HCT116 (cell line): ENCODE results near the gene PTP4A2. TPM values are rescaled to one million over a fixed set of nuclear protein-coding genes. Genes with fewer than 3 reads are reported as not detected.
A peak's percentile ranks its signal among the peaks of the same experiment; 100 is the strongest.

Source experiments
- ATAC-seq: fragments of 200-7000 bp; cut with Tn5 transposase; 2 replicates; pipeline ENCODE4 v1.9.1; 2020; ENCODE audit warnings: mild to moderate bottlenecking, moderate library complexity
- BruUV-seq: library from RNA; stranded (reverse); fragments of 400-500 nt; replicated peaks from 2 replicates; lab custom pipeline; 2021; lab: Mats Ljungman, UMichigan
- CTCF ChIA-PET: fragments of 300-600 bp; sonication (Branson Sonifier 250); formaldehyde crosslinking; loops from one replicate; lab custom pipeline; 2021; ENCODE audit warnings: antibody characterized with exemption; lab: Charles Lee
- POLR2A ChIA-PET: fragments of 300-600, 350-600 bp; sonication (Branson Sonifier 250); formaldehyde crosslinking; loops from one replicate; lab custom pipeline; 2021; ENCODE audit warnings: antibody characterized with exemption; lab: Charles Lee
- RAD21 ChIA-PET, 2 experiments: fragments of 300-600 bp; sonication (Branson Sonifier 250); formaldehyde crosslinking; loops; one replicate each; lab custom pipeline; 2023; ENCODE audit warnings: low total read pairs in 2 of 2; ENCODE audit not compliant: uncharacterized antibody in 2 of 2, unreplicated experiment in 2 of 2, low non-redundant PET in 1 of 2; lab: Charles Lee
- DNase-seq: peaks from one replicate; pipeline ENCODE4 v3.0.0-alpha.2; 2010; ENCODE audit warnings: low read depth, low spot score
- H2AFZ ChIP-seq: fragments of 200-600 bp; shearing (Covaris generic), sonication (generic); 2 replicates; pipeline ENCODE4 v1.6.1; 2017; ENCODE audit warnings: low read depth, mixed run types, mixed read lengths, antibody characterized with exemption, low read length; ENCODE audit not compliant: poor library complexity, severe bottlenecking
- H3K27ac ChIP-seq: 2 replicates; pipeline ENCODE4 v1.5.1; 2012; ENCODE audit warnings: low read depth, low read length
- H3K27me3 ChIP-seq: fragments of 200-600 bp; sonication (generic); 2 replicates; pipeline ENCODE4 v1.6.1; 2016; ENCODE audit warnings: mixed run types, low read length, mixed read lengths; ENCODE audit not compliant: insufficient read depth
- H3K36me3 ChIP-seq, 2 experiments: fragments of 200-500 bp in 1 of 2; fragments of 200-600 bp in 1 of 2; sonication (Bioruptor generic) in 1 of 2; sonication (generic) in 1 of 2; 2 replicates each; pipeline versions ENCODE4 v1.5.1 to v1.6.1; 2014 to 2016; ENCODE audit warnings: low read length in 2 of 2, inconsistent platforms in 1 of 2, mixed read lengths in 1 of 2, mixed run types in 1 of 2; ENCODE audit not compliant: insufficient read depth in 2 of 2, control insufficient read depth in 1 of 2
- H3K4me1 ChIP-seq, 2 experiments: fragments of 200-600 bp in 1 of 2; sonication (generic) in 1 of 2; 2 replicates each; pipeline versions ENCODE4 v1.5.1 to v1.6.1; 2012 to 2017; ENCODE audit warnings: low read length in 2 of 2, inconsistent platforms in 1 of 2, mild to moderate bottlenecking in 1 of 2, mixed read lengths in 1 of 2, mixed run types in 1 of 2, moderate library complexity in 1 of 2; ENCODE audit not compliant: insufficient read depth in 2 of 2, control insufficient read depth in 1 of 2
- H3K4me2 ChIP-seq: fragments of 200-600 bp; sonication (generic); 2 replicates; pipeline ENCODE4 v1.6.1; 2017; ENCODE audit warnings: mixed run types, low read length, mixed read lengths
- H3K4me3 ChIP-seq, 2 experiments: fragments of 200-600 bp in 1 of 2; sonication (generic) in 1 of 2; replicated peaks in 1 of 2; 2 replicates each; pipeline ENCODE4 v1.5.1; 2011 to 2016; ENCODE audit warnings: low read length in 2 of 2, control low read depth in 1 of 2, low read depth in 1 of 2, mild to moderate bottlenecking in 1 of 2, mixed read lengths in 1 of 2, mixed run types in 1 of 2
- H3K79me2 ChIP-seq: fragments of 200-600 bp; sonication (generic); 2 replicates; pipeline ENCODE4 v1.6.1; 2017; ENCODE audit warnings: mild to moderate bottlenecking, mixed run types, low read length, moderate library complexity, mixed read lengths; ENCODE audit not compliant: insufficient read depth
- H3K9ac ChIP-seq: fragments of 200-600 bp; sonication (generic); 2 replicates; pipeline ENCODE4 v1.6.1; 2016; ENCODE audit warnings: low read length, mixed read lengths
- H3K9me2 ChIP-seq: fragments of 200-600 bp; sonication (generic), shearing (Covaris generic); 2 replicates; pipeline ENCODE4 v1.6.1; 2017; ENCODE audit warnings: mixed run types, mild to moderate bottlenecking, moderate library complexity; ENCODE audit not compliant: insufficient read depth
- H3K9me3 ChIP-seq, 2 experiments: fragments of 200-500 bp in 1 of 2; fragments of 200-600 bp in 1 of 2; sonication (Bioruptor generic) in 1 of 2; sonication (generic) in 1 of 2; 2 replicates each; pipeline ENCODE4 v1.6.1; 2014 to 2017; ENCODE audit warnings: low read length in 2 of 2, mixed read lengths in 2 of 2, inconsistent platforms in 1 of 2, low read depth in 1 of 2, mild to moderate bottlenecking in 1 of 2, mixed run types in 1 of 2, moderate library complexity in 1 of 2; ENCODE audit not compliant: control insufficient read depth in 1 of 2, insufficient read depth in 1 of 2
- H4K20me1 ChIP-seq: fragments of 200-600 bp; sonication (generic), shearing (Covaris generic); 2 replicates; pipeline ENCODE4 v1.6.1; 2017; ENCODE audit warnings: mixed run types, mild to moderate bottlenecking, moderate library complexity; ENCODE audit not compliant: insufficient read depth
- CEBPB ChIP-seq: IDR thresholded peaks from 2 replicates; pipeline ENCODE4 v1.6.1; 2012; ENCODE audit warnings: low read depth
- ELF1 ChIP-seq: IDR thresholded peaks from 2 replicates; pipeline ENCODE4 v1.6.1; 2012; ENCODE audit warnings: low read depth, borderline replicate concordance
- FOSL1 ChIP-seq: IDR thresholded peaks from 2 replicates; pipeline ENCODE4 v1.6.1; 2012; ENCODE audit warnings: low read depth
- JUND ChIP-seq: IDR thresholded peaks from 2 replicates; pipeline ENCODE4 v1.6.1; 2012
- SIN3A ChIP-seq: IDR thresholded peaks from 2 replicates; pipeline ENCODE4 v1.6.1; 2012; ENCODE audit warnings: low read depth
- SP1 ChIP-seq: IDR thresholded peaks from 2 replicates; pipeline ENCODE4 v1.6.1; 2012; ENCODE audit warnings: low read depth
- SRF ChIP-seq: IDR thresholded peaks from 2 replicates; pipeline ENCODE4 v1.6.1; 2012; ENCODE audit warnings: low read depth
- TCF7L2 ChIP-seq: IDR thresholded peaks from 2 replicates; pipeline ENCODE4 v1.7.0; 2011; ENCODE audit warnings: borderline replicate concordance, inconsistent platforms; ENCODE audit not compliant: insufficient read depth, insufficient read length; ENCODE audit errors: extremely low read depth
- YY1 ChIP-seq: IDR thresholded peaks from 2 replicates; pipeline ENCODE4 v1.6.1; 2011; ENCODE audit warnings: low read length, low read depth, moderate library complexity, mild to moderate bottlenecking; ENCODE audit not compliant: insufficient replicate concordance; ENCODE audit errors: extremely low read depth
- intact Hi-C: fragments of 100-400 bp; cut with micrococcal nuclease; formaldehyde crosslinking; loops from 2 replicates; pipeline ENCODE4 v1.10.0; 2022
- total RNA-seq: library from RNA; stranded (reverse); gene quantifications from one replicate; pipeline ENCODE4 v1.2.1, GENCODE V29; 2021; ENCODE audit not compliant: unreplicated experiment

PTP4A2 gene
- total RNA-seq, 1 experiment from 2014 or later, result 267 TPM

DNA sequence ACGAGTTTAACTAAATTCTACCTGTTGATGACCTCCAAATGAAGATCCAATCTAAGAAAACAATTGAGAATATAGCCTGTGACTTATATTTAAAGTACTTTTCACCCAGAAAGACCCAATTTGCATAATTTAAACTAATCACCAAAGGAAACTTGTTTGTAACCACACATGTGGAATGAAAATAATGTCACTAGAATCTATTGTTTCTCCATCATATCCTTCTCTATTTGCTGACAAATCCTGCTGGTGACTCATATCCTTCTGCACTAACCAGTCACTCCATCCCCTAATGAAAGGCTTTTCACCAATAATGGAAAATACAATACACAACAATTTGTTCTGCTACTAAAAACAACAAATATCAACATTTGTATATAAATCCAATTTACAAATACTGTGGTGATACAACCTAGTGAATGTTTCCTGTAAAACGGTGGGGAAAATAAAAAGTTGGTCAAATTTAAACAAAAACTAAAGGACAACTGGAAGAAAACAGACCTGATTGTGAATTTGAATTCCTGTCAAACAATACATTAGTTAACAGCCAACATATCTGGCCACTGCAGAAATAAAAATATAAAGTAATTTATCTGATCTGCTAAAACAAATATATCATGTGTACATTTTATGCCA is 6.5 kb downstream of the PTP4A2 start:
- Histone ChIP-seq H2AFZ (no peak overlapping the region), H3K4me3 (peak overlapping the region in 1 of 2 experiments; percentile 1; a peak in 1 of 4 replicates), H3K79me2 (peaks cover 100% of the 10 kb centered on the region), H4K20me1 (peaks cover 62% of the 10 kb centered on the region), H3K4me2 (peak overlapping the region; percentile 93), H3K9ac (peak overlapping the region; percentile 34), H3K36me3 (peaks cover 0 to 6% of the 10 kb centered on the region in 2 experiments; a peak in 1 of 4 replicates), H3K9me3 (no peaks in the 10 kb centered on the region), H3K27ac (peak overlapping the region; percentile 42; the same call in 1 of the 2 replicates), H3K27me3 (no peaks in the 10 kb centered on the region), H3K9me2 (no peaks in the 10 kb centered on the region), H3K4me1 (peaks cover 80 to 91% of the 10 kb centered on the region in 2 experiments)
- DNase-seq (no peak), ATAC-seq (peak; percentile 48)
- intact Hi-C loops, result no loop called here
- ChIA-PET CTCF (no interaction called here), POLR2A (interaction anchor here (1.0 kb wide), 1 partner anchor 13 kb away, joined by 5 read pairs; no protein-coding TSS in a partner anchor), RAD21 (no interaction called here)
- TF ChIP-seq YY1, result no peak
- peak; percentile 90 for TF ChIP-seq FOSL1
- no peak for TF ChIP-seq TCF7L2
- no peak for TF ChIP-seq ELF1
- TF ChIP-seq SRF, result peak; percentile 48
- TF ChIP-seq CEBPB, result peak; percentile 60; the same call in 1 of the 2 replicates
- peak; percentile 82 for TF ChIP-seq JUND
- TF ChIP-seq SP1, result peak; percentile 47
- TF ChIP-seq SIN3A, result peak; percentile 46; the same call in 1 of the 2 replicates
- BruUV-seq, result no TSS peak
